NCI-H2227 (cell line): ENCODE data around the gene SFSWAP.
A peak's percentile ranks its signal among the peaks of the same experiment; 100 is the strongest.
"Not testable (repeated sequence)": the region's sequence is repeated elsewhere in the genome, so short reads cannot be mapped to it uniquely, and the experiment has no call there.

Source experiments
- DNase-seq: peaks from one replicate; lab custom pipeline; 2025; ENCODE audit not compliant: unreplicated experiment; lab: John Stamatoyannopoulos, UW

Gene SFSWAP

DNA sequence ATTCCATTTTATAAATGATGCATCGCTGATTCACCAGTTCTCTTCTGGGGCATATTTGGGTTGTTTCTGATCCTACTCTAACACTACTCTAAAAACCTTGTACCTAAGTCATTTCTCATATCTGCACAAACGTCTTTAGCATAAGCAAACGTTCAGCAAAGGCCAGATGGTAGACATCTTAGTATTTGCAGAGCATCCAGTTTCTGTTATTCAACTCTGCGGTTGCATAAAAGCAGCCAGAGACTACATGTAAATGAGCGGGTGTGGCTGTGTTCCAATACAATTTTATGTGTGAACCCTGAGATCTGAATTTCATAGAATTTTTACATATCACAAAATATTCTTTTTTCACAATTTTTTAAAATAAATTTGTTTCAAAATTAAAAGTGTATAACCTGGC, 94.5 kb downstream of the SFSWAP start:
- no peak for DNase-seq

GRCh38 chr12:131806674-131807073, 95.8 kb downstream of the SFSWAP start:
- DNase-seq, result no peak

DNA sequence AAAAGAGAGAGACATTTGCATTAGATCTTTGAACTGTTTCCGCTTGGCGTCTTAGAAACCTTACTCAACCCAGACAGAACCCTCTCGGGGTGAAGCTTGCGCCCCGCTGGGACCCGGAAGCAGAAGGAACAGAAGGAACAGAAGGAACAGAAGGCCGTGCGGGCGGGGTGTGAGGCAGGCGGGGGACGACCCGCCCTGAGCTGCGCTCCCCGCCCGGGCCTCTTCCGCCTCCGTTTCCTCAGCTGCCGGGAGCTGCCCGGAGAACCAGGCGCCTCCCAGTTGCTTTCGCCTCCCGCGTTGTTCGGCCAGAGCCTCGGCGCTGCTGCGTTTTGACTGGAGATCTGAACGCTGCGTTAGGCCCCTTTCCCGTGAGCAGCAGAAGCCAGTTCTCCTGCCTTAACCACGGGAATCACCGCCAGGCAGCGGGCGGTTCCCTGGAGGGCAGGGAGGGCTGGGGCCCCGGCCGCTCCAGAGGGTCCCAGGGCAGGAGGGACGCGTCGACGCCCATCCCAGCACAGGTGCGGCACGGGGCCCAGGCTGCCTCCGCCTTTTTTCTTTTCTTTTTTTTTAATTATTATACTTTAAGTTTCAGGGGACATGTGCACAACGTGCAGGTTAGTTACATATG, 98.0 kb downstream of the SFSWAP start:
- peak; percentile 30 for DNase-seq

GRCh38 chr12:131809476-131810254, 98.8 kb downstream of the SFSWAP start:
- DNase-seq, result not testable (repeated sequence)

- no peak for DNase-seq
These were observed 99.8 kb downstream of the SFSWAP start for GRCh38 chr12:131810726-131811125.

DNA sequence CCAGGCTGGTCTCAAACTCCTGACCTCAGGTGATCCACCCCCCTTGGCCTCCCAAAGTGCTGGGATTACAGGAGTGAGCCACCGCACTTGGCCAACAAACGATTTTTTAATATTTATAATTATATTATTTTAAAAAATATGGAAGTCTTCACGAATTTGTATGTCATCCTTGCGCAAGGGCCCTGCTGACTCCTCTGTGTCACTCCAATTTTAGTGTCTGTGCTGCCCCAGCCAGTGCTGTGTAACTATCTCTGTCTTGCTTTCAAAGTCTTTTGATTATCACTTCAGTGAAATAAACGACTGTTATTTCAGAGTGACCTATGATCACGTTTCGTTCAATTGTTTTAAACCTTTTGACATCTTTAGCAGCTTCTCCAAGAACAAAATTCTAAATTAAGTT, 104.2 kb downstream of the SFSWAP start:
- DNase-seq, result no peak

DNA sequence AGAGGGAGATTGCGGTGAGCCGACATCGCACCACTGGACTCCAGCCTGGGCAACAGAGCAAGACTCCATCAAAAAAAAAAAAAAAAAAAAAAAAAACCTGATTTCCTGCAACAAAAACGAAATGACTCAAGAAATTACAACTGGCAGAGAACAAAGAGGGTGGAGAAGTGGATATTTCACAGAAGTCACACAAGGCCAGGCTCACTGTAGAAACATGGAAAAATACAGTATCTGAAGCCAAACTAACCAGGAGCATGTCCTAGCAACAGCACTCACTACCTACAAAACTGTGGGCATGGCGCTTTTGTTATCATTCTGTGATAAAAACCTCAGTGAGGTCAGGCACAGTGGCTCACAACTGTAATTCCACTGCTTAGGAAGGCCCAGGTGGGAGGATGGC, 105.6 kb downstream of the SFSWAP start:
- no peak for DNase-seq

DNA sequence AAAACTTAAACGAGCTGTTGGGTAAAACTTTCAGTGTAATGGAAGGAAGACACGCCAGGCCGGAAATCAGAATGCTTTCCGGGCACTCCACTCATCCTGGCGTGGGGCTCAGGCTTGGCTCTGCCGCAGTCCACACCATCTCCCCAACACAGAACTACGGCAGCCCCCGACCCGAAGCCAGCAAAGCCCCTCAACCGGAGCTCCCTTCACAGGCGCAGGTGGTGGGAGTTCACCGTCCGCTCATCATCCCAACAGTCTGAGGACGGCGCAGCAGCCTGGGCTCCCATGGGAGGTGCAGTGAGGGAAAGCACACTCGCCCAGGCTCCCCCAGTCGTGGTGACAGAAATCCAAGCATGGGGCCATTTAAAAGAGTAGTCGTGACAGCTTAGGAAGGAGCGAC, 106.4 kb downstream of the SFSWAP start:
- DNase-seq, result no peak

DNA sequence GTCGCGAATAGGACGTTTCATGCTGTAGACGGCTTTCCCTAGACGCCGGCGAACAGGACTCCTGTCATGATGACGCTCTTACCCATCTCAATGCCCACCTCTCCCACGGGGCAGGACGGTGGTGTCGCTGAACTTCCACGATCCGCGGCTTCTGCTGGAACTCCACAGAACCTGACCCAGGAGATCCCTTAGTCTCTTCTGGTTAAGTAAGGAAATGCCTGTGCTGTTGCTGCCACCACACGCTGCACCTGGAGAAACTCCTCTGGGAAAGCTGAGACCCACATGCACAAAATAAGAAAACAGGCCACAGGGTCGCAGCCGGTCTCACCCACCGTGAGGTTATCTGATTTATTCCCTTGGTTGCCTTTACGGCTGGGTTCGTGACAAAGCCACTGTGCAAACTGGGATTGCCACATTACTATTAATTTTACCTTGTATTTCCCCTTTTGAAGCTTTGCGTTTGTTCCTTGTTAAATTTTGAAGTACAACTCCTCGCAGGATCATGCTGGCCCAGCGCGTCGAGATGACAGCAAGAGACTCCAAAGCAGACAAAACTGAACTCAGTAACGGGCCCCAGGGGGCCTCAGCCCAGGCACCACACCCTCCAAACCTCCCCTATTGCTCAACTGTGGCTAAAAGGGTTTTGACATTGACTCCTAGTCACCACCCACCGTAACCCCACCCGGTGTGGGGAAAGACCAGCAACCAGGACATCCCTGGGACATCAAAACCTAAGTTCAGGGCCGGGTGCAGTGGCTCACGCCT, 108.1 kb downstream of the SFSWAP start:
- DNase-seq, result no peak

DNA sequence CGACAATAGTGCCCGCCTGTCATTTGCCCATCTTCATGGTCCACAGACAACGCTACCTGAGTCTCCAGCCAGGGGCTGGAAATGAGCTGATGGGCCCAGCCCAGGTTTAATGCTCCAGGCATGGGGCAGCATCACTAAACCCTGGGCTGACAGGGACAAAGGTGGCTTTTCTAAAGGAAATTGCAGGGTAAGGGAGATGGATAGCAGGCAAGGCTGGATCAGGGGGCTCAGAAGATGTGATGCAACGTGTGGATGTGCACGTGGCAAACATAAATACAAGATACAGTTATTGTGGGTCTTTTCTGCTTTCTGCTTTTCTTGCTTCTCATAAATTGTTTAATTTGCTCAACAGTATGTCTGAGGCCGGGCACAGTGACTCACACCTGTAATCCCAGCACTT, 113.6 kb downstream of the SFSWAP start:
- no peak for DNase-seq

DNA sequence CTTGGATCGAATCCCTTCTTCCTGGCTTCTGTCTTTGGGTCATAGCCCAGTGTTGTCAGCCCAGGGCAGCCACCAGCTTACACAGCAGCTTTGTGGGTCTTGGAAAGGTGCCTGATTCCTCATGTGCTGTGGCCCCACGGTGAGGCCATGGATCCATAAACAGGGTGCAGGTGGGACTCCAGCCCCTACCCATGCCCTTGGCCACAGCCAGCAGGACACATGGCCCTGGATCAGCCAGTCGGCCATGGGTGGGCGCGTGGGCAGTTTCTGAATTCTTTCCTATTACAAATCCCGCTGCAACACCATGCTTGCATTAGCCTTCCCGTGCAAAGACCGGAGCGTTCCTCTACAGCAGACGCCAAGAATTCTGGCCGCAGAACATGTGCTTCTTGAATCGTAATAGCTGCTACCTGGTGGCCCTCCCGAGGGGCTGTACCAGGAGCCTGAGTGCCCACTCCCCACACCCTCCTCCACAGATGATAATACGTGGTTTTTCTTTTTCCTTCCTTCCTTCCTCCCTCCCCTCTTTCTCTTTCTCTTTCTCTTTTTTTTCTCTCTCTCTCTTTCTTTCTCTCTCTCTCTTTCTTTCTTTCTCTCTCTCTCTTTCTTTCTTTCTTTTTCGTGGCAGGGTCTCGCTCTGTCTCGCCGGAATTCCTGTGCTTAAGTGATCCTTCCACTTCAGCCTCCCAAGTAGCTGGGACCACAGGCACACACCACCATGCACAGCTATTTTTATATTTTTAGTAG, 114.4 kb downstream of the SFSWAP start:
- DNase-seq, result no peak

DNA sequence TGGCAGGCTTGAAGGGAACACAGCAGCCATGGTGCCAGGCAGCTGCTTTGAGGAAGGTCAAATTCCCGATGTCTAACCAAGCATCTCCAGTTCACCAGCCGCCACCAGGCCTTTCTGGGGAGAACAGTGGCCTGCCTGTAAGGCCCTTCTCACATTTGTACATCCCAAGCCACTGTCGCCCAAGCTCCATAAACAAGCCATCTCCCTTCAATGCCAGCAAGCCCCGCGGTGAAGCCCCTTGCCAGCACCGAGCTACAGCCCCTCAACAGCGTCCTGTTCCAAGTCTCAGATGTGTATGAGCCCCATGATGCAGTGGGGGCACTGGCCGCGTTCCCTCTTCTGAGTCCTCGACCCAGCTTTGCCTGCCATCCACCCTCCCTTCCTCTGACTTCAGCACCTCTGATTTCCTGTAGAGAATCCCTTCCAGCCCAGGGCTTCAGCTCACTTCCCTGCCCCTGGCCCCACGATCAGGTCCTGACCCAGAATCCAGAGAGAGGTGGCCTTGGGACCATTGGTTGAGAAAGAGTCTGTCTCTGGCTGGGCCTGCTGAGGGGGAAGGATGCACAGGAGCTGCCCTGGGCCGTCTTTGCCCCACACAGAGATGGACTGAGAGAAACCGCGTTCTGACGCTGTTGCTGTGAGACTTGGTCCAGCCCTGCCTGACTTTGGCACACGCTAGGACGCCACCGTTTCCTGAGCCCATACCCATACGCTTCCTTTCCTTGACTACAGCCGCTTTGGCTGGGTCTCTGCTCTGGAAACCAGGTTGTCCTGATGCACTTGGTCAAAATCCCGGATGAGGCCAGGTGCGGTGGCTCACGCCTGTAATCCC, 115.4 kb downstream of the SFSWAP start:
- no peak for DNase-seq

GRCh38 chr12:131827961-131828534, 117.2 kb downstream of the SFSWAP start, which contains the start of gene MMP17:
MMP17 (plus strand) TSS chr12:131828393; CDS start chr12:131828495, 102 bp downstream.
- DNase-seq, result peak; percentile 85

- peak; percentile 38 for DNase-seq
These were observed 117.9 kb downstream of the SFSWAP start for GRCh38 chr12:131828671-131829355.

GRCh38 chr12:131829356-131829747, 118.5 kb downstream of the SFSWAP start:
- DNase-seq, result peak; percentile 32

- peak; percentile 55 for DNase-seq
These were observed 119.0 kb downstream of the SFSWAP start for GRCh38 chr12:131829791-131830334.

DNA sequence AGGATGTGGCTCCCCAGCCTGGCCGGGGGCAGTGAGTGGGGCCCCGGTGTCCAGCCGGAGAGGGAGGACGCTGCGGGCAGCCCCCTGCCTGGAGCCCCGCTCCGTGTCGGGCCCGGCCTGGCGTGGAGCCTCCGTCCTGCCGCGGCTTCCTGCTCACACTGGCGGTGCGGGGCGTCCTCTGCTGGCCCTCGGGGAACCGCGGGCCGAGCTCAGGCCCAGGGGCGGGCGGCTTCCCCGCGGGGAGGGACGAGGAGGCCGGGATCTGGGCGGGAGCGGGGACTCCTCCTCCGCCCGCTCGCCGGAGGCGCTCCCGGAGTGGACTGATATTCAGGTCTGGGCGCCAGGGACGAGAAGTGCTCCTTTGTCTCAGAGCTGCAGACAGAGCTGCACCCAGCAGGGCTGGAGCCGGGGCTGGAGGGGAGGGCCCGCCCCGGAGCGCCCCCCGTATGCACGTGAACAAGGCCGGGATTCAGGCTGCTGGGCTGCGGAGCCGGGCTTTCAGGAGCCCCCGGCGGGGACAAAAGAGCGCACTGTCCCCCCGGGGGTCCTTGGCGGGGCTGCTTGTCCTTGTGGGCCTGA, 119.5 kb downstream of the SFSWAP start:
- peak; percentile 87 for DNase-seq

- peak; percentile 71 for DNase-seq
These were observed 120.2 kb downstream of the SFSWAP start for GRCh38 chr12:131830914-131831571.
